ENCODE measurements around the gene NUP37. TPM values are rescaled to one million over a fixed set of nuclear protein-coding genes. Genes with fewer than 3 reads are reported as not detected.
A peak's percentile ranks its signal among the peaks of the same experiment; 100 is the strongest.

The NUP37 gene
- total RNA-seq, 1 donor from 2014 or later: 81.5 TPM

DNA sequence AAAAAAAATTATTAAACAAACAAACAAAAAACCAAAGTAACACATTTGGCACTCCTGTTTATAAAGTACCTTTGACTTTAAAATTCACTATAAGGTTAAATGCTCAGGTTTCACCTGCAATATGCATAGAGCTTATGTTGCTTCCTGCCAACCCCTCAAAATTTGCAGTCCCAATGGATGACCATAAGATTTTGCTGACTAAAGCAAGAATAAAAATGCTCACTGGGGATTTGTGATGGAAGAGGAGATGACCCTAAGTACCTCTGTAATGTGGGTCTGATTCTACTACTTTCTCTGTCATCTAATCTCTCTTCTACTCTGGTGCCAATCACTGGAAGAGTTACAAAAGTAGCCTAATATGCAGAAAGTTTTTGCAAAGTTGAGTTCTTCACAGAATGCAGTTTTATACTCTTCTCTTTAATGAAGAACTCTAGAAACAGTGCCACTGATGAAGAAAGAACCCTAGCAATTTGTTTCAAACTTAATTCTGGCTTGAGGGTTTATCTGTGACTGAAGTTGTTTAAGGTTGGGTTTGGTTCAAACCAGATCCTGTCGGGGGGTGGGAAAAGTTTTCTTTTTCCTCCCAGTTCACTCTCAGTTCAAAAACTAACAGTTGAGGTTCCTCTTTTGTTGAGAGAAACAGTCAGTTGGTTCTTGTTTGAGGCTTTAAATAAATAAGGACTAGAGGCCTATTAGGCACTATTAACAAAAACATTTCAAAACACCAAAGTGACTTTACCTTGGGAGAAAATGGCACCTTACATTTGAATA lies 69.1 kb downstream of the NUP37 start:
- H3K4me1 Mint-ChIP-seq (ENCODE audit: low read depth): peaks cover 6% of the 10 kb centered on the region
- H3K27me3 Mint-ChIP-seq (ENCODE audit: insufficient read depth): no peaks in the 10 kb centered on the region
- intact Hi-C loops (cut with micrococcal nuclease): no loop called here
- no peak overlapping the region for H3K27ac Mint-ChIP-seq
- peaks cover 5% of the 10 kb centered on the region for H3K9me3 Mint-ChIP-seq
- no peak for DNase-seq (ENCODE audit: low spot score)
- H3K36me3 Mint-ChIP-seq (ENCODE audit: low read depth): peaks cover 39% of the 10 kb centered on the region
- H3K4me3 Mint-ChIP-seq: no peak overlapping the region

DNA sequence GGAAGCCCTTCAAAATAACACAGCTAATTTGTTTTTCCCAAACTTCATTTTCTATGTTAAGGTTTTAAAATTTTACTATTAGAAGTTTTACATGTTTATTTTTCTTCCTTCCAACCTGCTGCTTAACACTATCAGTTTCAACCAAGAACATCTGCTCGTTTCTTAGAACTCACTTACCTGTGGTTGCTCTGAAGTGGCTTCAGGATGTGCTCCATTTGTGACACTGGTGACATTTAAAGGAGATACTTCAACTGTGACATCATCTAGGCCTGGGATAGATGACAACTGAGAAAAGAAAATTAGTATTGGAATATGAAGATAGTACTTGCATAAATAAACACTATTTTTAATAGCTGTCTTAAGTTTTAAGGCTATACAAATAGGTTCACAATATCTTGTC lies 76.0 kb downstream of the NUP37 start:
- H3K27ac Mint-ChIP-seq: peak overlapping the region; percentile 71
- H3K4me3 Mint-ChIP-seq: peak overlapping the region; percentile 15
- peak; percentile 23 for DNase-seq (ENCODE audit: low spot score)
- peaks cover 20% of the 10 kb centered on the region for H3K36me3 Mint-ChIP-seq (ENCODE audit: low read depth)
- no peaks in the 10 kb centered on the region for H3K9me3 Mint-ChIP-seq
- peaks cover 14% of the 10 kb centered on the region for H3K4me1 Mint-ChIP-seq (ENCODE audit: low read depth)
- no peaks in the 10 kb centered on the region for H3K27me3 Mint-ChIP-seq (ENCODE audit: insufficient read depth)
- intact Hi-C loops (cut with micrococcal nuclease): loop anchor here (1.0 kb wide), 1 partner anchor 15 kb away; no protein-coding TSS in a partner anchor

DNA sequence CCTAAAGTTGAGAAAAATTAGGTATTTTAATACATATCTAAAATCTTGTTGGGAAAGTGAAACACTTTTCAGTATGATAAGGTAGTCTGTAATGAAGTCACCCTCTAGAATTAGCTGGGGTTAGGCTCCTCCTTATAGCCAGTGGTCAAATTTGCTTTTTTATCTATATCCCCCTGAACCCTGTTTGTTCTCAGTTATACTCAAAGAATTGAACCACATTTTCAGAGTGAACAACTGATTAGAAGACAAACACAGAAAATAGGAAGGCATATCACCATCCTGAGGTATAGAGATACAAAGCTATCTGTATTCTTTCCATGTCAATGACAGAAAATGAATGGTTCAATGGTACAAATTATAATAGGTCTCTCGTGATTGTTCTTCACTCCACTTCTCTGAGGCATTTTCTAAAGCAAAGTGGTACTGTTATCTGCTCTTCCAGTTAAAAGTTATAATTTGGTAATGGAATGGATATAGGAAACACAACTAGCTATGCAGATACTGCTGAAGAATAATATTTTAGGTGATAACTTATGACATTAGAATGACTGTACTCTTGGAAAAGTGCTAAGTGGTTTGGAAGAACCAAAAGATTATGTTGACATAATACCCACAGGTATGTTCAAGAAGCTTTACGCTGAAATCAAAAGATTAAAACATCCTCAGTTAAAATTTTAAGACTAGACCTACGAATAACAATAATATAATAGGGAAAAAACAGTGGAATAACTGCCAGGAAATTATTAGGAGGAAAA lies 85.7 kb downstream of the NUP37 start:
- Mint-ChIP-seq H3K27ac (no peak overlapping the region), H3K36me3 (ENCODE audit: low read depth) (peaks cover 36% of the 10 kb centered on the region), H3K27me3 (ENCODE audit: insufficient read depth) (no peaks in the 10 kb centered on the region), H3K4me1 (ENCODE audit: low read depth) (no peaks in the 10 kb centered on the region), H3K9me3 (no peaks in the 10 kb centered on the region), H3K4me3 (no peak overlapping the region)
- intact Hi-C loops (cut with micrococcal nuclease): no loop called here
- DNase-seq (ENCODE audit: low spot score): no peak

DNA sequence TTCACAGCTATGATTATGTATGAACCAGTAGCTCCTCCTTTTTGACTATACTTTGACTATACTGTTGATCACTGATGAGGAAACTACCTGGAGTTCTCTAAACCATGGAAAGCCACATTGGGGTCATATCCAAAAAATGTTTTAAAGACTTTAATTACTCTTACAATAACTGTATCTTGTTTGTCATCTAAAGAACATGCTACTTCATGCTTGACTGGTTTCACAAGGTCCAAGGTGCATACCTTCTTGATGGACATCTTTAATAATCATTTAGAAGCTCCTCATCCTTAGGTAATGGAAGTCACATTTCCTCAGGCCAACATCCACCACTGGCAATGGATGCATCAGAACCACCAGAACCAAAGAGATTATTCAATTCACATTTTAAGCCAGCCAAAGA lies 88.1 kb downstream of the NUP37 start:
- intact Hi-C loops (cut with micrococcal nuclease): no loop called here
- no peaks in the 10 kb centered on the region for H3K27me3 Mint-ChIP-seq (ENCODE audit: insufficient read depth)
- H3K9me3 Mint-ChIP-seq: no peaks in the 10 kb centered on the region
- H3K4me1 Mint-ChIP-seq (ENCODE audit: low read depth): no peaks in the 10 kb centered on the region
- H3K27ac Mint-ChIP-seq: no peak overlapping the region
- peaks cover 30% of the 10 kb centered on the region for H3K36me3 Mint-ChIP-seq (ENCODE audit: low read depth)
- H3K4me3 Mint-ChIP-seq: no peak overlapping the region
- no peak for DNase-seq (ENCODE audit: low spot score)

DNA sequence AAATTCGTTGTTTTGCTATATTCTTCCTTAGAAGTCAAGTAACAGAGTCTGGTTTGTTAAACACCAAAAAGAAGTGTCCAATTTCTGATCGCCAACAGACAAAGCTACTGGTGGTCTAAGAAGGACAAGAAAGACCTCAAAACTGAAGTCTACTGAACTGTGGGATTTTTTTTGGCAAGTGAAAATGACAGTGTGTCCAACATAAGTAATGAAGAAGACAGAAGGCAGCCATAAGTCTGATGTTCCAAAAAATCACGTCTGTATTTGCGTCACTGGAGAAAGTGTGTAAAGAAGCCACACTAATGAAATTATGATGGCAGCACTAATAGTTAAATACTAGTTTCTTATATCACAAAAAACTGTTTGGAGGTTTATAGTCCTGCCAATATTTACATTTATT lies 90.8 kb downstream of the NUP37 start:
- H3K9me3 Mint-ChIP-seq: no peaks in the 10 kb centered on the region
- H3K27me3 Mint-ChIP-seq (ENCODE audit: insufficient read depth): no peaks in the 10 kb centered on the region
- peaks cover 16% of the 10 kb centered on the region for H3K36me3 Mint-ChIP-seq (ENCODE audit: low read depth)
- intact Hi-C loops (cut with micrococcal nuclease): no loop called here
- H3K4me1 Mint-ChIP-seq (ENCODE audit: low read depth): no peaks in the 10 kb centered on the region
- DNase-seq (ENCODE audit: low spot score): no peak
- no peak overlapping the region for H3K27ac Mint-ChIP-seq
- no peak overlapping the region for H3K4me3 Mint-ChIP-seq

DNA sequence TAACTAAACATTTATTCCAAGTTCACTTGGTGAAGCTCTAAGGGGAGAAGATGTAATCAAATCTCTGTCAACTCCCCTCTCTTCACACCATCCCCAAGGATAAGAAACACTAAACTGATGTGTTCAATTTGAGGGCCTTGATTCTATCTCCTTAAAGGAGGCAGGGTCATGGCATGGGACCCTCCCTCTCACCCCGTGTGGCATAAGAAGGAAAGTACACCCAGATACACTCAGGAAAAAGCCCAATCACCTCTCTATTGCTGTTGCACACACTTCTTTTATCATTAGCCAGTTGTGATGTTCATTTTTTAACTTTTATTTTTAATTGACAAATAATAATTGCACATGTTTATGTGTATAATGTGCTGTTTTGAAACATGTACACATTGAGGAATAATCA lies 93.2 kb downstream of the NUP37 start:
- no peak for DNase-seq (ENCODE audit: low spot score)
- H3K4me3 Mint-ChIP-seq: no peak overlapping the region
- no peaks in the 10 kb centered on the region for H3K9me3 Mint-ChIP-seq
- no peaks in the 10 kb centered on the region for H3K4me1 Mint-ChIP-seq (ENCODE audit: low read depth)
- H3K27ac Mint-ChIP-seq: no peak overlapping the region
- H3K27me3 Mint-ChIP-seq (ENCODE audit: insufficient read depth): no peaks in the 10 kb centered on the region
- intact Hi-C loops (cut with micrococcal nuclease): no loop called here
- H3K36me3 Mint-ChIP-seq (ENCODE audit: low read depth): peaks cover 17% of the 10 kb centered on the region

DNA sequence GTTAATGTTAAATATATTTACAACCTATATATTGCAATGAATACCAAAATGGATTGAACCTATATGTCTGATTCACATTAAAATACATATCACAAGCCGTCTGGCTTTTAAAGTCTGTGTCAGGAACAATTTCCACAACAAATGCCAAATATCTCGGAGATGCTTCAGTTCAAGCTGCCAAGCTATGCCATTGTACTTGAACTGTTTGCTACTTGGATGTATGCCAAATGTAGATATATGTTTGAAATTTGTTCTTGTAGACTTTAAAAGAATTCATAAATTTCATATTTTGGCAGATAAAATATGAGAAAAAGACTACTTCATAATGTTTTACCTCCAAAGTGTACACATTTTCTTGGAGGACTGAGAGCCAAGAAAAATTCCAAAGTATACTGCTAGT lies 95.1 kb downstream of the NUP37 start:
- intact Hi-C loops (cut with micrococcal nuclease): no loop called here
- H3K27ac Mint-ChIP-seq: no peak overlapping the region
- H3K4me1 Mint-ChIP-seq (ENCODE audit: low read depth): no peaks in the 10 kb centered on the region
- no peaks in the 10 kb centered on the region for H3K9me3 Mint-ChIP-seq
- peaks cover 15% of the 10 kb centered on the region for H3K36me3 Mint-ChIP-seq (ENCODE audit: low read depth)
- no peak for DNase-seq (ENCODE audit: low spot score)
- H3K27me3 Mint-ChIP-seq (ENCODE audit: insufficient read depth): no peaks in the 10 kb centered on the region
- H3K4me3 Mint-ChIP-seq: no peak overlapping the region

DNA sequence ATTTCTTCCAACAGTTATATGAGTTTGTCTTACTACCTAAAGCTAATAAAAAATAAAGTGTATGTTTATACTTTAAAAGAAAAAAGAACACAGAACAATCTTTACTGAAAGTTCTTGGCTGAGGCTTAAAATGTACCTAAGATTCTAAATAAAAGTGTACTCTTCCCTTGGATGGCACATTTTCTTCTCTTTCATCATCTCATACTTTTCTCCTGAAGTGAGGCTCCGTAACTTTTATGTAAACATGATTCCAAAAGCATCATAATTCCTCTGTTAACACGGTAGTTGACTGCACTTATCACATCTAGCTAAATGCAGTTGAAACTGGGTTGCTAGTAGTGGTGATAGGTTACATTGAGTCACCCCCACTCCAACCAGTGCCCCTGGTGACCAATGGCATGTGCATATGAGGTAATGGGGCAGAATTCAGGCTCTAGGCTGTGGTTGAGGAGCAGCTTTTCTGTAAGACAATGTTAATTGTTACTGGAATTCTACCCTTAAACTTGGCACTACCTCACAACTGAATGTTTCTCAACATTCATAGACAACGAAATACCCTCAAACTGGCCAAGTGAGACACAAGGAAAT lies 96.5 kb downstream of the NUP37 start:
- intact Hi-C loops (cut with micrococcal nuclease): no loop called here
- DNase-seq (ENCODE audit: low spot score): no peak
- Mint-ChIP-seq H3K27ac (no peak overlapping the region), H3K9me3 (no peaks in the 10 kb centered on the region), H3K4me1 (ENCODE audit: low read depth) (no peaks in the 10 kb centered on the region), H3K27me3 (ENCODE audit: insufficient read depth) (no peaks in the 10 kb centered on the region), H3K36me3 (ENCODE audit: low read depth) (peaks cover 15% of the 10 kb centered on the region), H3K4me3 (no peak overlapping the region)

Other genes starting within 250 kb of the NUP37 start
- 3.2 and 4.1 TPM in 2 replicates for gene DRAM1, start 242.5 kb downstream of the NUP37 start, total RNA-seq
- 20.4 and 26.3 TPM in 2 replicates for gene WASHC3, start 58.1 kb downstream of the NUP37 start, total RNA-seq
- gene PARPBP, start 69 bp upstream of the NUP37 start, total RNA-seq: 23.5 and 25.1 TPM in 2 replicates
- gene PMCH, start 77.7 kb upstream of the NUP37 start, total RNA-seq: 3.1 and 4.3 TPM in 2 replicates

All from activated T-helper 1 cell treated with anti-CD3 and anti-CD28 coated beads, Interleukin-12 subunit alpha, Interleukin-12 subunit beta, Interleukin-2, Interleukin-4 antibody, amounts not matched to agents 30 ng/mL and 10 ng/mL and 1 ng/mL, durations not matched to agents 14 hours and 24 hours and 36 hours (primary cell).